Brain microvascular endothelial cell (primary cell): ENCODE measurements around the gene IPPK.

Source experiments
- DNase-seq: peaks from one replicate; pipeline ENCODE4 v3.0.0-alpha.2; 2020
- H3K27ac ChIP-seq: fragments of 250-450 bp; sonication (Bioruptor Pico); 2 replicates; pipeline ENCODE4 v1.5.1; 2020; ENCODE audit warnings: mild to moderate bottlenecking, moderate library complexity
- H3K27me3 ChIP-seq: fragments of 250-450 bp; sonication (Bioruptor Pico); replicated peaks from 2 replicates; pipeline ENCODE4 v1.5.1; 2020; ENCODE audit warnings: mild to moderate bottlenecking
- H3K36me3 ChIP-seq: fragments of 250-450 bp; sonication (Bioruptor Pico); replicated peaks from 2 replicates; pipeline ENCODE4 v1.5.1; 2020; ENCODE audit warnings: mild to moderate bottlenecking
- H3K4me3 ChIP-seq: 2 replicates; pipeline ENCODE4 v1.5.1; 2011; ENCODE audit warnings: low read depth, mild to moderate bottlenecking, control low read depth, low read length, moderate library complexity
- in situ Hi-C: cut with HindIII; loops from 2 replicates; pipeline ENCODE4 v1.10.0; 2017; ENCODE audit warnings: low sequenced_read_pairs, low pct_ligation_motif_present
- TF ChIP-seq, protein P1 (sequence below): IDR thresholded peaks from 2 replicates; pipeline ENCODE4 v1.5.1; 2011; ENCODE audit warnings: low read depth, mild to moderate bottlenecking, moderate library complexity, low read length, control low read depth, inconsistent platforms; ENCODE audit errors: missing control alignments

The IPPK gene

DNA sequence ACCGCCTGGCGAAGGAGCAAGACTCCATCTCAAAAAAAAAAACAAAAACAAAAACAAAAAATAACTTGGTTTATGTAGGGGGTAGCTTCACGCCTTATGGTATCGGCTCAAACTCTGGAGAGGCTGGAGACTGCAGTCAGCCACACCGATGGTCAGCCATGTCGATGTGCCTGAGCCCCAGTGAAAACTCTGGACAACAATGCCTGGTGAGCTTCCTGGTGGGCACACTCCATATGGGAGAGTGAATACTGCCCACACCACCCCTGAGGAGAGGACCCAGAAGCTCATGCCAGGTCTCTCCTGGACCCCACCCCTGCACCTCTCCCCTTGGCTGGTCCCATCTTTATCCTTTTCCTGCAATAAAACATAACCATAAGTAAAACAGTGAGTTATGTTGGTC, 19.6 kb downstream of the IPPK start:
- H3K27me3 ChIP-seq: no peaks in the 10 kb centered on the region
- DNase-seq: no peak
- in situ Hi-C loops: no loop called here
- H3K27ac ChIP-seq: peak overlapping the region; percentile 26
- TF ChIP-seq, protein P1, sequence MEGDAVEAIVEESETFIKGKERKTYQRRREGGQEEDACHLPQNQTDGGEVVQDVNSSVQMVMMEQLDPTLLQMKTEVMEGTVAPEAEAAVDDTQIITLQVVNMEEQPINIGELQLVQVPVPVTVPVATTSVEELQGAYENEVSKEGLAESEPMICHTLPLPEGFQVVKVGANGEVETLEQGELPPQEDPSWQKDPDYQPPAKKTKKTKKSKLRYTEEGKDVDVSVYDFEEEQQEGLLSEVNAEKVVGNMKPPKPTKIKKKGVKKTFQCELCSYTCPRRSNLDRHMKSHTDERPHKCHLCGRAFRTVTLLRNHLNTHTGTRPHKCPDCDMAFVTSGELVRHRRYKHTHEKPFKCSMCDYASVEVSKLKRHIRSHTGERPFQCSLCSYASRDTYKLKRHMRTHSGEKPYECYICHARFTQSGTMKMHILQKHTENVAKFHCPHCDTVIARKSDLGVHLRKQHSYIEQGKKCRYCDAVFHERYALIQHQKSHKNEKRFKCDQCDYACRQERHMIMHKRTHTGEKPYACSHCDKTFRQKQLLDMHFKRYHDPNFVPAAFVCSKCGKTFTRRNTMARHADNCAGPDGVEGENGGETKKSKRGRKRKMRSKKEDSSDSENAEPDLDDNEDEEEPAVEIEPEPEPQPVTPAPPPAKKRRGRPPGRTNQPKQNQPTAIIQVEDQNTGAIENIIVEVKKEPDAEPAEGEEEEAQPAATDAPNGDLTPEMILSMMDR: no peak
- H3K36me3 ChIP-seq: peaks cover 60% of the 10 kb centered on the region
- H3K4me3 ChIP-seq: no peak overlapping the region

DNA sequence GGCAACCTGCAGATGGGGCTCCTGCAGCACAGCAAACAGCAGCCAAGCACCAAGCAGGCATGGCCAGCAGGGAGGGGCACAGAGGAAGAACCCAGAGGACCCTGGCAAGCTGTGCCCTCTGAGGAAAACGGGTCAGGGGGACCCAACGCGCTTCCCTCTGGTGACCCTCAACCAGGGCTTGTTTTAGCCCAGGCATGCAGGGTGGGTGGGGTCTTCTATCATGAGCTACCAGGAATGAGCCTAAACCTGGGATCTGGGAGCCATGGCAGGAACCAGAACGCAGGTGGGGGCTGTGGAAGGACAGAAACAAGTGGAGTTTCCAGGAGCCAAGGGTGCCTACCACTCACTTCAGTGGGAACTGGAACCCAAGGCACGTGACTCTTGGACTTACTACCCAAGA, 20.9 kb downstream of the IPPK start:
- H3K36me3 ChIP-seq: peaks cover 55% of the 10 kb centered on the region
- in situ Hi-C loops: no loop called here
- H3K27me3 ChIP-seq: no peaks in the 10 kb centered on the region
- H3K4me3 ChIP-seq: no peak overlapping the region
- TF ChIP-seq, protein P1: no peak
- H3K27ac ChIP-seq: no peak overlapping the region
- no peak for DNase-seq

DNA sequence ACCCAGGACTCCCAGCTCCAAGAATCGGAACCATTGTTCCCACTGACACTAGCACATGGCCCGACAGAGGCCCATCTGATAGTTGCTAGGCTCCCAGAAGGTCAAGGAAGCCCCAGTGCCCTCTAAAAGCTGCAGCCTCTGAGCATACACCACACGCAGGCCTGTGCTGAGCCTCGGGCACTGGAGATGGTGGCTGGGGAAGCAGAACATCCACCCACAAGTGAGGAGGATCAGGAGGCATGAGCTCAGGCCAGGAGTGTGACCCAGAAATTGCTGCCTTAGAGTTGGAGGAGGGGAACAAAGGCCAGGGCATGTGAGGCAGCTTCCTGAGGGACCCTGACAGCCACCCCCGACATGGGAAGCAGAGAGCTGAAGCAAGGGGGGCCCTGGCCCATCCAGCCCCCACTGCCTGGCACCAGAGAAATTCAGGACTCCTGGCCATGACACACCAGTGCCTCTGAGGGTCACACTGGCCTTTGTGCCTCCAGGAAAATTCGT, 21.4 kb downstream of the IPPK start:
- no peak for DNase-seq
- Histone ChIP-seq H3K36me3 (peaks cover 59% of the 10 kb centered on the region), H3K4me3 (no peak overlapping the region), H3K27ac (no peak overlapping the region), H3K27me3 (no peaks in the 10 kb centered on the region)
- in situ Hi-C loops: no loop called here
- TF ChIP-seq, protein P1: no peak

DNA sequence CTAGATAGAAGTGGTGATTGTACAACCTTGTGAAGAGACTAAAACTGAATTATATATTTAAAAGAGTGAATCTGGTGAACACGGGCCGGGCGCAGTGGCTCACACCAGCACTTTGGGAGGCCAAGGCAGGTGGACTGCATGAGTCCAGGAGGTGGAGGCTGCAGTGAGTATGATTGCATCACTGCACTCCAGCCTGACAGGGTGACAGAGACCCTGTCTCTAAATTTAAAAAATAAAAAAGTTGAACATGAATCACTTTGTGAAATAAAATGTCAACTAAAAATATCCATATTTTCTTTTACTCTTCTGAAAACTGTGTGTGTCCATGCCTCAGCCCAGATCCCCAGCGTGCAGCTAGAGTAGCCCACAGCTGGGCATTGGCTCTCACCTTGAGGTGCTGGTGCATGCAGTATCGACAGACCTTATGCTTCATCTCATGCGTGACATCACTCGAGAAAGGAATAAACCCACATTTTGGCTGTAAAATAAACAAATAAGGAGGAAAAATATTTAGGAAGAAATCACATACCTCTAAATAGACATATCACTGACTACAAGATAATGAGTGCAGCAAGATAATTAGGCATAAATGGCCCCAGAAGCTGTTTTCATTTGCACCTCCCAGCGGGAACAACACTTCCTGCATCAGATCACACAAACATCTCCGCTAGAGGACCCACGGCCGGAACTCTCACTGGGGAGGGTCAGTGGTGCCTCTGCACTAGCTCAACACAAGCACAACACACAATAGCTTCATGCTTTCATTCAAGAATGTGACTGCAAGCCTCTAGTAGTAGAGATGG, 22.1 kb downstream of the IPPK start:
- H3K27ac ChIP-seq: no peak overlapping the region
- no peak for DNase-seq
- H3K36me3 ChIP-seq: peaks cover 59% of the 10 kb centered on the region
- TF ChIP-seq, protein P1: no peak
- in situ Hi-C loops: no loop called here
- no peaks in the 10 kb centered on the region for H3K27me3 ChIP-seq
- no peak overlapping the region for H3K4me3 ChIP-seq

DNA sequence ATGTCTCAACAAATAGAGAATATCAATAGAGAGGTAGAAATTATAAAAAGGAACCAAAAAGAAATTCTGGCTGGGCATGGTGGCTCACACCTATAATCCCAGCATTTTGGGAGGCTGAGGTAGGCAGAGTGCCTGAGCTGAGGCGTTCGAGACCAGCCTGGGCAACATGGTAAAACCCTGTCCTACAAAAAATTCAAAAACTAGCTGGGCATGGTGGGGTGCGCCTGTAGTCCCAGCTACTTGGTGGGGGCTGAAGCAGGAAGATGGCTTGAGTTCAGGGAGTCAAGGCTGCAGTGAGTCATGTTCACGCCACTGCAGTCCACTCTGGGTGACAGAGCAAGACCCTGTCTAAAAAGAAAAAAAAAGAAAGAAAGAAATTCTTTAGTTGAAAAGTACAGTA, 24.9 kb downstream of the IPPK start:
- in situ Hi-C loops: no loop called here
- no peak overlapping the region for H3K4me3 ChIP-seq
- H3K27me3 ChIP-seq: no peaks in the 10 kb centered on the region
- no peak for DNase-seq
- peaks cover 62% of the 10 kb centered on the region for H3K36me3 ChIP-seq
- TF ChIP-seq, protein P1: no peak
- no peak overlapping the region for H3K27ac ChIP-seq
